ENCODE results near the gene MTFR1L.

DNA sequence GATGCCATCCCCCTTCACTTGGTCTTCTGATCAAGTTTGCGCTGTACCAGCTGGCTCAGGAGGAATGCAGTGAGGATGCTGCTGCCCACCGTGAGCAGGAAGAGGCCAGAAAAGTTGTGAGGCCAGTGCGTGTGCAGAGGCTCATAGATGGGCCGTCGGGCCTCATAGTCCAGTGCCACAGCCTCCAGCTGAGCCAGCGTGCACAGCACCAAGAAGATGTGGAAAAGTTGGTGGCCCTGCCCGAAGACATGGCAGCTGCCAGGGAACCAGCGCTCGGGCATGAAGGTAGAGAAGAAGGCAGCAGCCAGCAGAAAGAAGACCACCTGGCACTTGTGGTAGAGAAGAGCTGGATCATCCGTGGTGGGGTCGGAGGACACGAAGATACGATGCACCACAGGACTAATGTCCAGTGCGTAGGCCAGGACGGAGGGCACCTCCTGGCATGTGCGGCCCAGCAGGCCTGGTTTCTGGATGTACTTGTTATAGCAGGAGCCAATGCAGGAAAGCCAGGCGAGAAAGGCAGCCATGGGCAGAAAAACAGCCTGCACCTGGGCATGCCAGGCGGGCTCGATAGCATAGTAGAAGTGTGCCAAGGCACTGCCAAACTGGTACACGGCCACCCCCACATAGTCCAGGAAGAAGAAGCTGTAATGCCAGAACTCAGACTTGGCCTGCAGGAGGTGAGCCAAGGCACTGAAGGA, 43.2 kb downstream of the MTFR1L start:
- TF ChIP-seq POLR2A (IDR thresholded peaks at IDR 0.05) = no peak
- TF ChIP-seq, protein P1, sequence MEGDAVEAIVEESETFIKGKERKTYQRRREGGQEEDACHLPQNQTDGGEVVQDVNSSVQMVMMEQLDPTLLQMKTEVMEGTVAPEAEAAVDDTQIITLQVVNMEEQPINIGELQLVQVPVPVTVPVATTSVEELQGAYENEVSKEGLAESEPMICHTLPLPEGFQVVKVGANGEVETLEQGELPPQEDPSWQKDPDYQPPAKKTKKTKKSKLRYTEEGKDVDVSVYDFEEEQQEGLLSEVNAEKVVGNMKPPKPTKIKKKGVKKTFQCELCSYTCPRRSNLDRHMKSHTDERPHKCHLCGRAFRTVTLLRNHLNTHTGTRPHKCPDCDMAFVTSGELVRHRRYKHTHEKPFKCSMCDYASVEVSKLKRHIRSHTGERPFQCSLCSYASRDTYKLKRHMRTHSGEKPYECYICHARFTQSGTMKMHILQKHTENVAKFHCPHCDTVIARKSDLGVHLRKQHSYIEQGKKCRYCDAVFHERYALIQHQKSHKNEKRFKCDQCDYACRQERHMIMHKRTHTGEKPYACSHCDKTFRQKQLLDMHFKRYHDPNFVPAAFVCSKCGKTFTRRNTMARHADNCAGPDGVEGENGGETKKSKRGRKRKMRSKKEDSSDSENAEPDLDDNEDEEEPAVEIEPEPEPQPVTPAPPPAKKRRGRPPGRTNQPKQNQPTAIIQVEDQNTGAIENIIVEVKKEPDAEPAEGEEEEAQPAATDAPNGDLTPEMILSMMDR (IDR thresholded peaks at IDR 0.05) = no peak

Measured in thyroid gland (tissue), 4 donors.